Neural progenitor cell (in vitro differentiated cells): ENCODE results near the gene LGR5.

ENCODE experiments used
- CTCF ChIP-seq: fragments of 200-600 bp; sonication (generic); IDR thresholded peaks from 2 replicates; pipeline ENCODE4 v1.5.1; 2017; ENCODE audit warnings: antibody characterized with exemption, mild to moderate bottlenecking
- EZH2 ChIP-seq: fragments of 200-600 bp; sonication (generic); IDR thresholded peaks from 2 replicates; pipeline ENCODE4 v1.6.1; 2017; ENCODE audit warnings: antibody characterized with exemption, mild to moderate bottlenecking, moderate library complexity

- TF ChIP-seq CTCF (no peak), EZH2 (no peak)
Observed at GRCh38 chr12:71456990-71457389, 17.4 kb downstream of the LGR5 start.
